Measurements from ENCODE around the gene KDM7A.

KDM7A gene

DNA sequence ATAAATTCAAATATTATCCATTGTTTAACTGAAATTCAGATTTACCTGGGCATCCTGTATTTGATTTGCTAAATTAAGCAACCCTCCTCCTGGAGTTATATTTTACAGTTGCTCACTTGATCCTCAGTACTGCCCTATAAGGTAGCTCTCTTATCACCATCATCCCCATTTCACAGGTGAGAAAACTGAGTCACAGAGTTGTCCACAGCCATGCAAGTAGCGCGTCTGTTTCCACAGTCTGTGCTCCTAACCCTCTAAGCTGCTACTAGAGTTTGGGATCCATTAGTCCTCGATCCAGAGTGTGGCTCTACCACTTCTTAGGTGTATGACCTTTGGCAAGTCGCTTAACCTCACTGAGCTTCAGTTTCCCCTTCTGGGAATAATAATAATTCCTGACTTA, 34.9 kb upstream of the KDM7A start:
- no peak overlapping the region for H3K4me3 ChIP-seq (replicated peaks; ENCODE audit: insufficient read depth, low read length)
- peaks cover 9% of the 10 kb centered on the region for H3K27me3 ChIP-seq (ENCODE audit: insufficient read depth, poor library complexity, severe bottlenecking)
- no peak for DNase-seq (ENCODE audit: low read depth in 1 of 2, low spot score in 1 of 2)
- H3K27ac ChIP-seq (replicated peaks), result no peak overlapping the region
- TF ChIP-seq, protein P1, sequence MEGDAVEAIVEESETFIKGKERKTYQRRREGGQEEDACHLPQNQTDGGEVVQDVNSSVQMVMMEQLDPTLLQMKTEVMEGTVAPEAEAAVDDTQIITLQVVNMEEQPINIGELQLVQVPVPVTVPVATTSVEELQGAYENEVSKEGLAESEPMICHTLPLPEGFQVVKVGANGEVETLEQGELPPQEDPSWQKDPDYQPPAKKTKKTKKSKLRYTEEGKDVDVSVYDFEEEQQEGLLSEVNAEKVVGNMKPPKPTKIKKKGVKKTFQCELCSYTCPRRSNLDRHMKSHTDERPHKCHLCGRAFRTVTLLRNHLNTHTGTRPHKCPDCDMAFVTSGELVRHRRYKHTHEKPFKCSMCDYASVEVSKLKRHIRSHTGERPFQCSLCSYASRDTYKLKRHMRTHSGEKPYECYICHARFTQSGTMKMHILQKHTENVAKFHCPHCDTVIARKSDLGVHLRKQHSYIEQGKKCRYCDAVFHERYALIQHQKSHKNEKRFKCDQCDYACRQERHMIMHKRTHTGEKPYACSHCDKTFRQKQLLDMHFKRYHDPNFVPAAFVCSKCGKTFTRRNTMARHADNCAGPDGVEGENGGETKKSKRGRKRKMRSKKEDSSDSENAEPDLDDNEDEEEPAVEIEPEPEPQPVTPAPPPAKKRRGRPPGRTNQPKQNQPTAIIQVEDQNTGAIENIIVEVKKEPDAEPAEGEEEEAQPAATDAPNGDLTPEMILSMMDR (IDR thresholded peaks at IDR 0.05; ENCODE audit: insufficient read depth, low read length), result no peak
- no peak for TF ChIP-seq POLR2AphosphoS5 (IDR thresholded peaks at IDR 0.05; ENCODE audit: low read depth)
- TF ChIP-seq, protein P2, sequence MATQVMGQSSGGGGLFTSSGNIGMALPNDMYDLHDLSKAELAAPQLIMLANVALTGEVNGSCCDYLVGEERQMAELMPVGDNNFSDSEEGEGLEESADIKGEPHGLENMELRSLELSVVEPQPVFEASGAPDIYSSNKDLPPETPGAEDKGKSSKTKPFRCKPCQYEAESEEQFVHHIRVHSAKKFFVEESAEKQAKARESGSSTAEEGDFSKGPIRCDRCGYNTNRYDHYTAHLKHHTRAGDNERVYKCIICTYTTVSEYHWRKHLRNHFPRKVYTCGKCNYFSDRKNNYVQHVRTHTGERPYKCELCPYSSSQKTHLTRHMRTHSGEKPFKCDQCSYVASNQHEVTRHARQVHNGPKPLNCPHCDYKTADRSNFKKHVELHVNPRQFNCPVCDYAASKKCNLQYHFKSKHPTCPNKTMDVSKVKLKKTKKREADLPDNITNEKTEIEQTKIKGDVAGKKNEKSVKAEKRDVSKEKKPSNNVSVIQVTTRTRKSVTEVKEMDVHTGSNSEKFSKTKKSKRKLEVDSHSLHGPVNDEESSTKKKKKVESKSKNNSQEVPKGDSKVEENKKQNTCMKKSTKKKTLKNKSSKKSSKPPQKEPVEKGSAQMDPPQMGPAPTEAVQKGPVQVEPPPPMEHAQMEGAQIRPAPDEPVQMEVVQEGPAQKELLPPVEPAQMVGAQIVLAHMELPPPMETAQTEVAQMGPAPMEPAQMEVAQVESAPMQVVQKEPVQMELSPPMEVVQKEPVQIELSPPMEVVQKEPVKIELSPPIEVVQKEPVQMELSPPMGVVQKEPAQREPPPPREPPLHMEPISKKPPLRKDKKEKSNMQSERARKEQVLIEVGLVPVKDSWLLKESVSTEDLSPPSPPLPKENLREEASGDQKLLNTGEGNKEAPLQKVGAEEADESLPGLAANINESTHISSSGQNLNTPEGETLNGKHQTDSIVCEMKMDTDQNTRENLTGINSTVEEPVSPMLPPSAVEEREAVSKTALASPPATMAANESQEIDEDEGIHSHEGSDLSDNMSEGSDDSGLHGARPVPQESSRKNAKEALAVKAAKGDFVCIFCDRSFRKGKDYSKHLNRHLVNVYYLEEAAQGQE (IDR thresholded peaks at IDR 0.05; ENCODE audit: insufficient replicate concordance, low read depth), result no peak
- TF ChIP-seq GABPA (IDR thresholded peaks at IDR 0.05; ENCODE audit: low read depth), result no peak
- TF ChIP-seq SPI1 (IDR thresholded peaks at IDR 0.05; ENCODE audit: borderline replicate concordance, low read depth), result no peak

DNA sequence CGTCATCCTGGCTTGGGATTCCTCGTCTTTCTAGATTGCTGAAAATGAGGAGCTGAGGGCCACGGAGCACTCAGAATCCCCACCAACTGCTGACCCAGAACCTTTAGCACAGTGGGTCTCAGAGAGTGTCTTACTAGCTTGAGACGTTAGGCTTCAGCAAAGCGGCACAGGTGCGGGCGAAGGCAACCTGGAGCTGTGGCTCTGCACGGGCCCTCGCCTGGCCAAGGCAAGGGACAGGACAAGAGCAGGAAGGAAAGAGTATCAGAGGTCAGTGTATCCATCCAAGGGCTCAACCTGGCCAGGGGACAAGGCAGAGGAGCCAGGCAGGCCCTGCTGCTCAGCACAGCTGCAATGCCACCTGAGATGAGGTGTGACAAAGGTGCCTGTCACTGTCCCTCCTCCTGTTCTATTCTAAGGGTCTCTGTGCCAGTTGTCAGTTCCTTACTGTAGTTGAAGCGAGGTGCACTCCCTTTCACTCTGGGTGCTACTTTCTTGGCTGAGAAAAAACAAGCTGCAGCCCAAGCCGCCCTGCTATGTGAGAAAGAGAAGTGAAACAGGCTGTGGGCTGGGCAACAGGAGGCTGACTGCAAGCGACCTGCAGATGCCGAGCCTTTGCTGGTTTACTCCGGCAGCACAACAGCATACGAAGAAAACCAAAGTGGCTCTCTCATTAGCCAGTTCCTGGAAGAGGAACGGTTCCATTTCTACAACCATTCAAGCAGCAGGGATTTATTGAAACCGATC, 33.3 kb upstream of the KDM7A start:
- DNase-seq (ENCODE audit: low read depth in 1 of 2, low spot score in 1 of 2), result peak in 1 of 2 experiments; percentile 23
- TF ChIP-seq GABPA (IDR thresholded peaks at IDR 0.05; ENCODE audit: low read depth), result no peak
- no peak for TF ChIP-seq POLR2AphosphoS5 (IDR thresholded peaks at IDR 0.05; ENCODE audit: low read depth)
- no peak for TF ChIP-seq SPI1 (IDR thresholded peaks at IDR 0.05; ENCODE audit: borderline replicate concordance, low read depth)
- TF ChIP-seq, protein P2 (IDR thresholded peaks at IDR 0.05; ENCODE audit: insufficient replicate concordance, low read depth), result no peak
- TF ChIP-seq, protein P1 (IDR thresholded peaks at IDR 0.05; ENCODE audit: insufficient read depth, low read length), result no peak
- Histone ChIP-seq H3K27ac (replicated peaks) (no peak overlapping the region), H3K4me3 (replicated peaks; ENCODE audit: insufficient read depth, low read length) (no peak overlapping the region), H3K27me3 (ENCODE audit: insufficient read depth, poor library complexity, severe bottlenecking) (peaks cover 9% of the 10 kb centered on the region)

DNA sequence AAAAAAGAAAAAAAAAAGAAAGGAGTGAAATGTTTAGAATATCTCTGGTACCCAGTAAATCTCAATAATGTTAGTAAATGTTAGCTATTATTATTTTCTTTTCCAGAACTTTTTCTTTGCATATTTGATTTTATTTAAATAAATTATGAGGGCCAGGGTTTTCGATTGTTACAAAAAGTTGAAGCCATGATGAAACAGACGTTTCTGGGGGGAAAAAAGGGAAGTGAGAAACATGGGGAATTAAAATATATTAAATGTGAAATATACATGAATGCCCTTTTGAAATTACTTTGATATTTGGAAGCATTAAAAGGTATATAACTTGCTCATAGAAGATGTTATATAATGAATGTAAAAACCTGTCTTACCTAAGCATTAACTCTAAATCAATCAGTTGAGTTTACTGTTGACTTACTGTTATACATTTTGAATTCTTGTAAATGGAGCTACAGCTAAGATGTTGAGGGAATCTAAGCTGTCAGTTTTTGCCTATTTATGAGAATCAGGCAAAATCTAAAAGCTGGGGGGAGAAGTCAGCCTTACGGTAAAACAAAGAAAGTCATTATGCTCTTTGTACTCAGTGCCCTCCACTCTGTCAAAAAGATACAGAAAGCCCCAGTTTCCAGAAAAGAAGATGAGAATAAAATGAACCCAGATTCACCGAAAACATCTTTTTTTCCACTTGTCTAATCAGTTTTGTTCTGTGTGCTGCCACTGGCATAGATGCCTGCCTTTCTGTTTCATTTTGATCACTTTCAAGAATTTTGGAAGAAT, 30.0 kb upstream of the KDM7A start:
- TF ChIP-seq, protein P2 (IDR thresholded peaks at IDR 0.05; ENCODE audit: insufficient replicate concordance, low read depth), result no peak
- TF ChIP-seq SPI1 (IDR thresholded peaks at IDR 0.05; ENCODE audit: borderline replicate concordance, low read depth) (peak; percentile 27; the same call in 1 of the 2 replicates), GABPA (IDR thresholded peaks at IDR 0.05; ENCODE audit: low read depth) (no peak), POLR2AphosphoS5 (IDR thresholded peaks at IDR 0.05; ENCODE audit: low read depth) (no peak)
- peaks cover 9% of the 10 kb centered on the region for H3K27me3 ChIP-seq (ENCODE audit: insufficient read depth, poor library complexity, severe bottlenecking)
- DNase-seq (ENCODE audit: low read depth in 1 of 2, low spot score in 1 of 2), result no peak
- H3K27ac ChIP-seq (replicated peaks), result no peak overlapping the region
- no peak overlapping the region for H3K4me3 ChIP-seq (replicated peaks; ENCODE audit: insufficient read depth, low read length)
